Astrocyte of the cerebellum (primary cell): Measurements from ENCODE around the gene TIMM8B.
"Not testable (repeated sequence)": the region's sequence is repeated elsewhere in the genome, so short reads cannot be mapped to it uniquely, and the experiment has no call there.

Experiments used
- DNase-seq: peaks from one replicate; pipeline ENCODE4 v3.0.0-alpha.2; 2011; ENCODE audit warnings: low read depth
- H3K4me3 ChIP-seq: 2 replicates; pipeline ENCODE4 v1.5.1; 2011; ENCODE audit warnings: mild to moderate bottlenecking, low read depth, low read length, moderate library complexity
- CTCF ChIP-seq: IDR thresholded peaks from 2 replicates; pipeline ENCODE4 v1.5.1; 2012; ENCODE audit warnings: low read length, low read depth, moderate library complexity, mild to moderate bottlenecking; ENCODE audit errors: missing control alignments
- in situ Hi-C: cut with HindIII; loops from 2 replicates; pipeline ENCODE4 v1.10.0; 2017; ENCODE audit warnings: low sequenced_read_pairs

TIMM8B gene

DNA sequence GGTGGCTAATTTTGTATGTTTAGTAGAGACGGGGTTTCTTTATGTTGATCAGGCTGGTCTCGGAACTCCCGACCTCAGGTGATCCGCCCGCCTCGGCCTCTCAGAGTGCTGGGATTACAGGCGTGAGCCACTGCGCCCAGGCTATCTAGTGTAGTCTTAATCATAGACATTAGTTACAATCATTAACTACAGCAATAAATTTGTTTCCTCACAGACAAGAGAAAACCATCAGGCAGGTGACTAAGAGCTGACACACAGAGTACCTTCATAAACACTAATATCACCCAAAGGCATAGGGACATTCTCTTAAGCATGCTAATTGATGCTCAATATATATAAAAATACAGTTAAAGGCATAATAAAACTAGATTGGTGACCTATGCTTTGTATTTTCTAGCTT, 19.5 kb upstream of the TIMM8B start:
- no peak for DNase-seq
- no peak overlapping the region for H3K4me3 ChIP-seq
- TF ChIP-seq CTCF = no peak
- in situ Hi-C loops = no loop called here

GRCh38 chr11:112103446-112103845, 16.9 kb upstream of the TIMM8B start:
- H3K4me3 ChIP-seq = no peak overlapping the region
- TF ChIP-seq CTCF = no peak
- in situ Hi-C loops = no loop called here
- no peak for DNase-seq

- in situ Hi-C loops = no loop called here
- TF ChIP-seq CTCF = no peak
- no peak for DNase-seq
- H3K4me3 ChIP-seq = no peak overlapping the region
These were observed 13.9 kb upstream of the TIMM8B start for GRCh38 chr11:112100462-112100861.

DNA sequence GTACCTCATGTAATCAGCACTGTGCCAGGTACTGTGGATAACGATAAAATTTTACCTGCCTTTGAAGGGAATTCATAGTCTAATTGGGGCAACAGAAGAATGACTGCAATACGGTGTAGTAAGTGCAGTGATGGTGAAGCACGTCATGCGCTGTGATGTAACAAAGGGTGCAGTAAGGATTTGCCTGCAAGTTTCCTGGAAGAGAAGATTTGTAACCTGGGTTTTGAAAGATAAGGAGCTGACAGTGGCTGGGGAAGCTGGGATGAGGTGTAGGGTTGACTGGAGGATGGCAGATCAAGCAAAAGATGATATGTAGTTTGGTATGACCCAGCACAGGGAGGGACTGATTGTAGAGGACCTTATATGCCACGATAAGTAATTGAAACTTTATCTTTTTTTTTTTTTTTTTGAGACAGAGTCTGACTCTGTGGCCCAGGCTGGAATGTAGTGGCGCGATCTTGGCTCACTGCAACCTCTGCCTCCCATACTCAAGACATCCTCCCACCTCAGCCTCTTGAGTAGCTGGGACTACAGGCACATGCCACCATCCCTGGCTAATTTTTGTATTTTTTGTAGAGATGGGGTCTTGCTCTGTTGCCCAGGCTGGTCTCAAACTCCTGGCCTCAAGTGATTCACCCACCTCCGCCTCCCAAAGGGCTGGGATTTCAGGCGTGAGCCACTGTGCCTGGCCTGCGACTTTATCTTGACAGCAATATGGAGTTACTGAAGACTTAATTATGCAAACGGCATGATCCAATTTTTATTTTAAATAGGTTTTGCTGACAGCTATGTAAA, 11.4 kb upstream of the TIMM8B start:
- DNase-seq = no peak
- no peak overlapping the region for H3K4me3 ChIP-seq
- TF ChIP-seq CTCF = no peak
- in situ Hi-C loops = no loop called here

- TF ChIP-seq CTCF = no peak
- DNase-seq = no peak
- no peak overlapping the region for H3K4me3 ChIP-seq
- in situ Hi-C loops = no loop called here
These were observed 9.6 kb upstream of the TIMM8B start for GRCh38 chr11:112096194-112096593.

DNA sequence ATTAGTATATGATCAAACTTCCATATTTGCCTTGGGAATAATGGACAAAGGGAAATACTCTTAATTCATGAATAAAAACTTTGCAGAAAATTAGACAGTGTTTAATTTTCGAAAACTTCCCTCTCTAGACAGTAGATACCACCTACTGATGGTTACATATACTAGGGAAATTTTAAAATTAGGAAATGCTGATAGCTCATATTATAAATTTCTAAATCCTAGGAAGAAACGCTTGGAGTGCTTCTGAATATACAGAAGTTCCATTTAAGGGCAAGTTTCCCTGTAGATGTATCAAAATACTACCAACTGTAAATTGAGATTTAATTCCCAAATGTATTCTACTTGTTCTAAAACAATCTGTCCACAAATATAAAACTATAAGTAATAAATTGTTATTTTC, 8.7 kb upstream of the TIMM8B start:
- DNase-seq, in situ Hi-C loops, H3K4me3 ChIP-seq: not testable (repeated sequence)

GRCh38 chr11:112087212-112087611, 656 bp upstream of the TIMM8B start:
- H3K4me3 ChIP-seq = peak overlapping the region; percentile 98
- TF ChIP-seq CTCF = no peak
- in situ Hi-C loops = no loop called here
- no peak for DNase-seq
